ENCODE data around the gene MYOM3. TPM values are rescaled to one million over a fixed set of nuclear protein-coding genes. Genes with fewer than 3 reads are reported as not detected.

MYOM3 gene
- total RNA-seq, 1 experiment from 2014 or later: not detected

Other genes starting within 250 kb of the MYOM3 start
- 33.5 and 40.2 TPM in 2 replicates for gene FUCA1, start 243.8 kb downstream of the MYOM3 start, total RNA-seq (2014; rRNA removed; shearing (Covaris generic))
- gene CNR2, start 198.8 kb downstream of the MYOM3 start, total RNA-seq (2014; rRNA removed; shearing (Covaris generic)): not detected in 2 replicates
- 60.9 and 67.7 TPM in 2 replicates for gene PNRC2, start 152.3 kb downstream of the MYOM3 start, total RNA-seq (2014; rRNA removed; shearing (Covaris generic))
- 80.4 and 87.1 TPM in 2 replicates for gene SRSF10, start 131.8 kb downstream of the MYOM3 start, total RNA-seq (2014; rRNA removed; shearing (Covaris generic))
- gene IL22RA1, start 31.0 kb upstream of the MYOM3 start, total RNA-seq (2014; rRNA removed; shearing (Covaris generic)): 0.37 and 0.77 TPM in 2 replicates
- gene IFNLR1, start 75.2 kb upstream of the MYOM3 start, total RNA-seq (2014; rRNA removed; shearing (Covaris generic)): not detected in 2 replicates
- not detected in 2 replicates for gene GRHL3, start 207.2 kb upstream of the MYOM3 start, total RNA-seq (2014; rRNA removed; shearing (Covaris generic))

Measured in SK-MEL-5 (cell line).